Ishikawa (cell line): ENCODE results near the gene TGFBR3.

Source experiments
- CEBPB ChIP-seq: IDR thresholded peaks from 2 replicates; pipeline ENCODE4 v1.6.1; 2012
- CREB1 ChIP-seq: IDR thresholded peaks from 2 replicates; pipeline ENCODE4 v1.6.1; 2012; ENCODE audit warnings: low read depth
- EGR1 ChIP-seq: IDR thresholded peaks from 2 replicates; pipeline ENCODE4 v1.6.1; 2012
- EP300 ChIP-seq: IDR thresholded peaks from 2 replicates; pipeline ENCODE4 v1.6.1; 2012; ENCODE audit warnings: borderline replicate concordance
- FOXM1 ChIP-seq: IDR thresholded peaks from 2 replicates; pipeline ENCODE4 v1.6.1; 2012; ENCODE audit warnings: low read depth, borderline replicate concordance
- NFIC ChIP-seq: IDR thresholded peaks from 2 replicates; pipeline ENCODE4 v1.6.1; 2012
- REST ChIP-seq: IDR thresholded peaks from 2 replicates; pipeline ENCODE4 v1.6.1; 2012; ENCODE audit warnings: low read depth, mild to moderate bottlenecking
- TAF1 ChIP-seq: IDR thresholded peaks from 2 replicates; pipeline ENCODE4 v1.6.1; 2012; ENCODE audit warnings: low read depth, mild to moderate bottlenecking
- TCF12 ChIP-seq: IDR thresholded peaks from 2 replicates; pipeline ENCODE4 v1.6.1; 2012; ENCODE audit warnings: low read depth
- USF1 ChIP-seq: IDR thresholded peaks from 2 replicates; pipeline ENCODE4 v1.6.1; 2012
- YY1 ChIP-seq: IDR thresholded peaks from 2 replicates; pipeline ENCODE4 v1.6.1; 2012; ENCODE audit warnings: low read depth
- ZBTB7A ChIP-seq: IDR thresholded peaks from 2 replicates; pipeline ENCODE4 v1.6.1; 2012; ENCODE audit warnings: low read depth
- TF ChIP-seq, protein P1 (sequence below): IDR thresholded peaks from 2 replicates; pipeline ENCODE4 v1.6.1; 2012

DNA sequence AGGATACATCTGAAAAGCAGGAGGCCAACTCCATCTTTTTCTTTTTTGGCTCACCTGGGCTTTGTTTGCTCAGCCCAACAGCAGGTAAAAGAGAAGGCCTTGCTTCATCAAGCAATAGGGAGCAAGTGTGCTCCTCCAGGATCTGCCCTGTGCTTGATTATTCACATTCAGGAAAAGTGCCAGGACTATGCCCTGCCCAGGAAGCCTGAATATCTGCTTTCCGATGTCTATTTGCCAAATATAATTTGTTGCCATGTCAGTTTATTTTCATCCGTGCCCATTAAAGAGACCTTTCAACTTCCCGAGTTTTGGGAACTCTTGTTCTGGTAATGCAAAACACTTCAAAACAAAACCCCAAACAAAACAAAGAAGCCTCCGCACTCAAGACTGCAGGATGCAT, 200.0 kb downstream of the TGFBR3 start:
- TF ChIP-seq CEBPB (no peak), REST (no peak), EGR1 (no peak), EP300 (no peak), YY1 (no peak), NFIC (no peak), TAF1 (no peak), USF1 (no peak), TCF12 (no peak), CREB1 (no peak), FOXM1 (no peak), ZBTB7A (no peak)
- TF ChIP-seq, protein P1, sequence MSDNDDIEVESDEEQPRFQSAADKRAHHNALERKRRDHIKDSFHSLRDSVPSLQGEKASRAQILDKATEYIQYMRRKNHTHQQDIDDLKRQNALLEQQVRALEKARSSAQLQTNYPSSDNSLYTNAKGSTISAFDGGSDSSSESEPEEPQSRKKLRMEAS: no peak
